GM18873 (cell line): ENCODE measurements around the gene CNFN.

Experiments
- ATAC-seq: cut with Tn5 transposase; IDR thresholded peaks from one replicate; pipeline ENCODE4 v1.9.1; 2021; ENCODE audit warnings: mild to moderate bottlenecking, moderate library complexity, moderate number of reproducible peaks; ENCODE audit not compliant: unreplicated experiment, low FRiP score

The CNFN gene

GRCh38 chr19:42376177-42376555 is 13.9 kb downstream of the CNFN start:
- no peak for ATAC-seq

DNA sequence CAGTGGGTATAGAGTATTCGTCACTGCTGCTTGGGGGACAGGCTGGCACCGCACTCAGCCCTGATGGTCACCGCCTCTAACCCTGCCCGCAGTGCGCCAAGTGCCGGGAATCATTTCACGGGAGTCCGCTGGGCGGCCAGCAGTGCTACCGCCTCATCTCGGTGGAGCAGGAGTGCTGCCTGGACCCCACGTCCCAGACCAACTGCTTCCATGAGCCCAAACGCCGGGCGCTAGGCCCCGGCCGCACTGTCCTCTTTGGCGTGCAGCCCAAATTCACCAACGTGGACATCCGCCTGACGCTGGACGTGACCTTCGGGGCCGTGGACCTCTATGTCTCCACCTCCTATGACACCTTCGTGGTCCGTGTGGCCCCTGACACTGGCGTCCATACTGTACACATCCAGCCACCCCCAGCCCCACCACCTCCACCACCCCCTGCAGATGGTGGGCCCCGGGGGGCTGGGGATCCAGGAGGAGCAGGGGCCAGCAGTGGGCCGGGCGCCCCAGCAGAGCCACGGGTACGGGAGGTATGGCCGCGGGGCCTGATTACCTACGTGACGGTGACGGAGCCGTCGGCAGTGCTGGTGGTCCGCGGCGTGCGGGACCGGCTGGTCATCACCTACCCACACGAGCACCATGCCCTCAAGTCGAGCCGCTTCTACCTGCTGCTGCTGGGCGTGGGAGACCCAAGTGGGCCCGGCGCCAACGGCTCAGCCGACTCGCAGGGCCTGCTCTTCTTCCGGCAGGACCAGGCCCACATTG is 14.5 kb downstream of the CNFN start:
- no peak for ATAC-seq

DNA sequence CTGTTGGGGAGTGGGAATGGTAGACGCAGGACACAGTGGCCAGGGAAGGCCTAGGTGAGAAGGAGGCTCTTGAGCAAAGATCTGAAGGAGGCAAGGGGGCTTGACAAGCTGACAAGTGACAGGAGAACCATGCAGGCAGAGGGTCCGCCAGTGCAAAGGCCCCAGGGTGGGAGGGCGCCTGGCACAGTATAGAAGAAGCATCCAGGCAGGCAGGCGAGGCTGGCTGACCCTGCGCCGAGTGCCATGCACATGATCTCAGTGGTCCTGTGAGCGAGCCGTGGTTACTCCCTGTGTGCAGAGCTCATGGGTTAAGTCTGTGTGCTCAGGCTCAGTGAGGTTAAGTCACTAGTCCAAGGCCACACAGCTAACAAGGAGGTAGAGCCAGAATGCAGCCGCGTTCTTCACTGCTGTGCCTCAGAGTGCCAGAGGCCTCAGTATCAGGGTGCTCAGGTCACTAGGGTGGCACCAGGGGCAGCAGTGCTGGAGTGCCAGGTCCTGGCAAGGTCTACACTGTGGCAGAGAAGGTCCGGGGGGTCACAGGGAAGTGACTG is 15.2 kb downstream of the CNFN start:
- no peak for ATAC-seq

GRCh38 chr19:42370626-42371175 is 19.4 kb downstream of the CNFN start:
- ATAC-seq, result no peak

DNA sequence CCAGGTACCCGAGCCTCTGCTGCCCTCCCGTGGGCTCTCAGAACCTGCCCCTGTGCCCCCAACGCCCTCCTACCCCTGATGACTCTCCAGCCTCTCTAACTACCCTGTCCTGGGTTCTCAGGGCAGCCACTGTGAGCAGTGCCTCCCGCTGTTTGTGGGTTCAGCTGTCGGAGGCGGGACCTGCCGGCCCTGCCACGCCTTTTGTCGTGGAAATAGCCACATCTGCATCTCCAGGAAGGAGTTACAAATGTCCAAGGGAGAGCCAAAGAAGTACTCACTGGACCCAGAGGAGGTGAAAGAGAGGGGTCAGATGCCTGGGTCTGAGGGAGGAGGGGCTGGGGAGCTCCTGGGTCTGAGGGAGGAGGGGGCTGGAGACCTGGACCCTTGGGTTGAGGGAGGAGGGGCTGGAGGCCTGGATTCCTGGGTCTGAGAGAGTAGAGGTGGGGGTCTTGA is 20.0 kb downstream of the CNFN start:
- ATAC-seq, result no peak

GRCh38 chr19:42369433-42370067 is 20.5 kb downstream of the CNFN start:
- ATAC-seq, result no peak

DNA sequence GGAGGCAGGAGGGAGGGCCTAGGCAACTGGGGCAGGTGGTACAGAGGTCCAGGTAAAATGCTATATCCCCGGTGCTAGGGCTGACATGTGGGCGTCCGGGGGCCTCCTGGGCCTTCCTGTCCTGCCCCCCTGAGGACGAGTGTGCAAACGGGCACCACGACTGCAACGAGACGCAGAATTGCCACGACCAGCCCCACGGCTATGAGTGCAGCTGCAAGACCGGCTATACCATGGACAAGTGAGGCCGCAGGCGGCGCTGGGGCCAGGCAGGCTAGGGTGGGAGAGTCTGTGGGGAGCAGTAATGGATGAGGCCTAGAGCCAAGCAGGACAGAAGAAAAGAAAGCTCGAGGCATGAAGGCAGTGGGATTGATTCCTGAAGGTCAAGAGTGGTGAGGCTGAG is 21.3 kb downstream of the CNFN start:
- no peak for ATAC-seq

DNA sequence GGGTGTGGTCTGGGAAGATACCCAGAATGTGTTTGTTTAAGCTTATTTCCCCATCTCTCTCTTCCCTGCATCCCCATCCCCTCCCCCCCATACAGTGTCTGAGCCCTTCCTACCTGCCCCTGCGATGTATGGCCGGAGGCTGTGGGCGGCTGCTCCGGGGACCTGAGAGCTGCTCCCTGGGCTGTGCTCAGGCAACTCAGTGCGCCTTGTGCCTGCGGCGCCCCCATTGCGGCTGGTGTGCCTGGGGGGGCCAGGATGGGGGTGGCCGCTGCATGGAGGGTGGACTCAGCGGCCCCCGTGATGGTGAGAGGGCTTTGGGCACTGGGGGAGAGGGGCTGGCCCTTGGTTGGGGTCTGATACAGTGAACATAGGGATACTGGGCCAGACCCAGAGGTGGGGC is 21.7 kb downstream of the CNFN start:
- ATAC-seq, result no peak

GRCh38 chr19:42367929-42368328 is 22.2 kb downstream of the CNFN start:
- ATAC-seq, result no peak

- no peak for ATAC-seq
These were observed 23.4 kb downstream of the CNFN start for GRCh38 chr19:42366673-42367072.

DNA sequence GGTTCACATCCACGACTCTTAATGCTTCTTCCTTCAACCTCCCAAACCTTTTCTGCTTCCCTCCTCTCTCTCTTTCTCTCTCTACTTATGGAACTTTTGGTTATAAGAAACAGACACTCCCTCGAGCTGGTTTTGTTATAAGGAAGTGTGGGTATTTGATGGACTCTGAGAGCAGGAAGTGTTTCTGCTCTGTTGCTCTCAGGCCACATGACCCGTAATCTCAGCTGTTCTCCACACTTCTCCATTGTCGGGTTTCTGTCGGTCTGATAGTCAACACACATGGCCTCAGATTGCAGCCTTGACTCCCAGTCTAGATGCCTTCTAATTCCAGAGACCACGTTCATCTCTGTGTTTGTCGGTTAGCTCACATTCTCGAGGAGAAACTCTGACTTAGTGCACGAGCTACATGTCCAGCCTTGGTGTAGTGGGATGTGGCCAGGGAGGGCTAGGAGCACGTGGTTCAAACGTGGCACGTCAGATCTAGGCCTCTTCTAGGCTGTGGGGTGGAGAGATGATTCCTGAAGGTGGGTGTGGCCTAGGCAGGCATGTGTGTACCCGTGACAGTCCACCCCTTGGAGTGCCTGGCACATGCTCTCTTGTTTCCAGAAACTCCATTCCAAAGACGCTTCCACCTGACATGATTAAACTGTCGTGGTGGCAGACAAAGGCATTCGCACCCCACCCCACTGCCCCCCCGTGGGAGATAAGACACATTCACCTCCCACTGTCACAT is 26.3 kb downstream of the CNFN start:
- no peak for ATAC-seq

DNA sequence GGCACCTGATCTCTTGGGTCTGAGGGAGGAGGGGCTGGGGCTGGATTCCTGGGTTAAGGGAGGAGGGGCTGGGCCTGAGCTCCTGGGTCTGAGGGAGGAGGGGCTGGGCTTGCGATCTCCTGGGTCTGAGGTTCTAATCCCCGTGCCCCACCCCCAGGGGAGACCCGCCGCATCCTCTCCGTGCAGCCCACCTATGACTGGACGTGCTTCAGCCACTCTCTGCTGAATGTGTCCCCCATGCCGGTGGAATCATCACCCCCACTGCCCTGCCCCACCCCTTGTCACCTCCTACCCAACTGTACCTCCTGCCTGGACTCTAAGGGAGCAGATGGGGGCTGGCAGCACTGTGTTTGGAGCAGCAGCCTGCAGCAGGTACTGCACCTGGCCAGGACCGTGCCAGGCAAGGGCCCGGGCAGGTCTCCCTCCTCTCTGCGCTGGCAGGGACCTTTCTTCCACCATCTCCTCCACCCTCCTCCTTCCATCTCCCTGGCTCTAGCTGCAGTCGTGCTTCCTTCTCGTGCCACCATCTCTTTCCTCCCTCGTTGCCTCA is 27.1 kb downstream of the CNFN start:
- ATAC-seq, result no peak

DNA sequence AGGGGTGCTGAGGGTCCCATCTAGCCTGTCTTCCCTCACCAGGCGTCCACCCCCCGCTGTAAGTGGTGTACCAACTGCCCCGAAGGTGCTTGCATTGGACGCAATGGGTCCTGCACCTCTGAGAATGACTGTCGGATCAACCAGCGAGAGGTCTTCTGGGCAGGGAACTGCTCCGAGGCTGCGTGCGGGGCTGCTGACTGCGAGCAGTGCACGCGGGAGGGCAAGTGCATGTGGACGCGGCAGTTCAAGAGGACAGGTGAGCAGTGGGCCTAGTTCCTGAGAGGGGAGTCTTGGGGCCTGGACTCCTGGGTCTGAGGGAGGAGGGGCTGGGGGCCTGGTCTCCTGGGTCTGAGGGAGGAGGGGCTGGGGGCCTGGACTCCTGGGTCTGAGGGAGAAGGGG is 27.8 kb downstream of the CNFN start:
- ATAC-seq, result no peak

GRCh38 chr19:42361545-42361910 is 28.6 kb downstream of the CNFN start:
- no peak for ATAC-seq

GRCh38 chr19:42360787-42361544 is 29.1 kb downstream of the CNFN start:
- ATAC-seq, result no peak

GRCh38 chr19:42357290-42357689 is 32.8 kb downstream of the CNFN start:
- ATAC-seq, result no peak

DNA sequence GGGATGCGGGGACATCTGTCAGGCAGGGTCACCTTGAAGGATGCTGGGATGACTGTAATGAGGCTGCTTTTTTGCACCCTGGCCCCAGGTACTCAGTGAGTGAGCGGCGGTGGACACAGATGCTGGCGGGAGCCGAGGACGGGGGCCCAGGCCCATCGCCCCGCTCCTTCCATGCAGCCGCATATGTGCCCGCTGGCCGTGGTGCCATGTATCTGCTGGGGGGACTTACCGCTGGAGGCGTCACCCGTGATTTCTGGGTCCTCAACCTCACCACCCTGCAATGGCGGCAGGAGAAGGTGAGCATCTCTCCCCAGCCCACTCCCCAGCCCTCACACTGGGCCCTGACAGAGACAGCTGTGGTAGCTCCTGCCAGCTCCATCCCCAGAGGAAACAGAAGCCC is 33.4 kb downstream of the CNFN start:
- no peak for ATAC-seq

DNA sequence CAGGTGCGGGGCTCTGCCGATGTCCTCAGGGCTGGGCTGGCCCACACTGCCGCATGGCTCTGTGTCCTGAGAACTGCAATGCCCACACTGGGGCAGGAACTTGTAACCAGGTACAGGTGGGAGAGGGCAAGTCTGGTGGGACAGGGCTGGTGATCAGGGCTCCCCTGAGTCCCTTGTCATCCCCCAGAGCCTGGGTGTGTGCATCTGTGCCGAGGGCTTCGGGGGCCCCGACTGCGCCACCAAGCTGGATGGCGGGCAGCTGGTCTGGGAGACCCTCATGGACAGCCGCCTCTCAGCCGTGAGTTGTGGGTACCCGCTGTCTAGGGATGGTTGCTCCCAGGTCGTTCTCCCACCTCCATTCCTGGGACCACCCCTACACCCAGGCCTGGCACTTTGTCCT is 34.2 kb downstream of the CNFN start:
- no peak for ATAC-seq

DNA sequence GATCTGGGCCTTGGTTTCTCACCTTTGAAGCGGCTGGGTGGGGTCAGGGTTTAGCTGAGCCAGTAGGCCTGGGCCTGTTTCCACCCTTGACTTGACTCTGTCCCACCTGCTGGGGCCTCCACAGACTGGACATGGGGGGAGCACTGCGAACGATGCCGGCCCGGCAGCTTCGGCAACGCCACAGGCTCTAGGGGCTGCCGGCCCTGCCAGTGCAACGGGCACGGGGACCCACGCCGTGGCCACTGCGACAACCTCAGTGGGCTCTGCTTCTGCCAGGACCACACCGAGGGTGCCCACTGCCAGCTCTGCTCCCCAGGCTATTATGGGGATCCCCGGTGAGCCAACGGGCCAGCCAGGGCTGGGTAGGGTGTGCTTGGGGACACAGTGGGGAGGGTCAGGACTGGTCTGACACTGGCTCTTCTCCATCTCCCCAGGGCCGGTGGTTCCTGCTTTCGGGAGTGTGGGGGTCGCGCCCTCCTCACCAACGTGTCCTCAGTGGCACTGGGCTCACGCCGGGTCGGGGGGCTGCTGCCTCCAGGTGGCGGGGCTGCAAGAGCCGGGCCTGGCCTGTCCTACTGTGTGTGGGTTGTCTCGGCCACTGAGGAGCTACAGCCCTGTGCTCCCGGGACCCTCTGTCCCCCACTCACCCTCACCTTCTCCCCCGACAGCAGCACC is 36.6 kb downstream of the CNFN start:
- ATAC-seq, result no peak
